ENCODE data around the gene C14orf132. TPM values are rescaled to one million over a fixed set of nuclear protein-coding genes. Genes with fewer than 3 reads are reported as not detected.

The C14orf132 gene
- total and polyA plus RNA-seq, 2 of the 4 experiments (the other 2 are of a cell fraction), result 6.3 to 13.5 TPM

GRCh38 chr14:96072076-96072475 lies 32.9 kb downstream of the C14orf132 start:
- H4K5ac ChIP-seq (ENCODE audit: low read depth, low read length), result no peak overlapping the region
- BruUV-seq (replicated peaks), result no TSS peak
- in situ Hi-C loops (cut with MboI; ENCODE audit: low sequenced_read_pairs) (no loop called here), dilution Hi-C loops (cut with HindIII; ENCODE audit: low sequenced_read_pairs, unreplicated experiment) (no loop called here), intact Hi-C loops (cut with micrococcal nuclease) (no loop called here)
- H3K4me2 ChIP-seq (ENCODE audit: low read depth, low read length), result no peak overlapping the region
- no peak overlapping the region for H3K4ac ChIP-seq (ENCODE audit: low read depth, low read length)
- H3K27me3 ChIP-seq (ENCODE audit: control insufficient read depth, insufficient read depth, low read length), result no peaks in the 10 kb centered on the region
- H3K9me3 ChIP-seq (ENCODE audit: control insufficient read depth, insufficient read depth, low read length), result no peaks in the 10 kb centered on the region
- no peak overlapping the region for H3K27ac ChIP-seq (ENCODE audit: insufficient read depth, low read length)
- no peaks in the 10 kb centered on the region for H3K4me1 ChIP-seq (ENCODE audit: control insufficient read depth, insufficient read depth, low read length)
- H3K56ac ChIP-seq (ENCODE audit: extremely low read depth, insufficient read depth, low read length), result no peak overlapping the region
- DNase-seq (no peak), ATAC-seq (ENCODE audit: low read depth) (no peak)
- H4K20me1 ChIP-seq (ENCODE audit: insufficient read depth, low read length), result peaks cover 28% of the 10 kb centered on the region
- H4K91ac ChIP-seq (ENCODE audit: insufficient read depth, low read depth, low read length), result no peak overlapping the region
- TF ChIP-seq SMC3 (IDR thresholded peaks at IDR 0.05; ENCODE audit: low read depth, low read length) (no peak), RAD21 (IDR thresholded peaks at IDR 0.05; ENCODE audit: low read length) (no peak), ELK1 (IDR thresholded peaks at IDR 0.05; ENCODE audit: borderline replicate concordance, low read depth, low read length) (no peak), MAZ (IDR thresholded peaks at IDR 0.05; ENCODE audit: borderline replicate concordance, low read depth, low read length) (no peak), RCOR1 (IDR thresholded peaks at IDR 0.05; ENCODE audit: insufficient replicate concordance, low read length) (no peak), NFE2L2 (IDR thresholded peaks at IDR 0.05; ENCODE audit: low read depth, low read length) (no peak), CEBPB (IDR thresholded peaks at IDR 0.05; ENCODE audit: low read depth, low read length) (no peak), CHD1 (IDR thresholded peaks at IDR 0.05; ENCODE audit: low read depth, low read length) (no peak), RFX5 (IDR thresholded peaks at IDR 0.05; ENCODE audit: low read depth, low read length) (no peak), FOS (IDR thresholded peaks at IDR 0.05; ENCODE audit: low read depth, low read length) (no peak), MXI1 (IDR thresholded peaks at IDR 0.05; ENCODE audit: borderline replicate concordance, low read depth, low read length) (no peak), POLR2A (IDR thresholded peaks at IDR 0.05; ENCODE audit: low read depth, low read length) (no peak), CTCF (conservative IDR thresholded peaks at IDR 0.05; ENCODE audit: low read depth, low read length) (no peak), MAFK (IDR thresholded peaks at IDR 0.05; ENCODE audit: low read depth, low read length) (no peak), BHLHE40 (IDR thresholded peaks at IDR 0.05; ENCODE audit: low read depth, low read length) (no peak), USF2 (IDR thresholded peaks at IDR 0.05; ENCODE audit: low read depth, low read length) (no peak)
- no peak overlapping the region for H2BK20ac ChIP-seq (ENCODE audit: low read depth, low read length)
- H2BK15ac ChIP-seq (ENCODE audit: low read depth, low read length), result no peak overlapping the region
- H2AK9ac ChIP-seq (replicated peaks; ENCODE audit: low read depth, low read length, poor library complexity), result no peak overlapping the region
- H3K9ac ChIP-seq (ENCODE audit: low read depth, low read length), result no peak overlapping the region
- 96% methylated on average over 3 of the region's 10 CpGs; no CpG with 5 or more reads in 1 of the 2 experiments for WGBS, 2 experiments (ENCODE audit: extremely low coverage in 2 of 2, insufficient read length in 1 of 2)
- peaks cover 20 to 26% of the 10 kb centered on the region in 2 experiments for H3K79me1 ChIP-seq (ENCODE audit: low read depth in 1 of 2, low read length in 2 of 2)
- no peak overlapping the region for H3K14ac ChIP-seq (replicated peaks; ENCODE audit: low read depth, low read length)
- no peak overlapping the region for H3K18ac ChIP-seq (ENCODE audit: low read depth, low read length)
- peaks cover 11% of the 10 kb centered on the region; the same call in 1 of the 2 replicates for H3K36me3 ChIP-seq (ENCODE audit: control insufficient read depth, insufficient read depth, low read length)
- no peak overlapping the region for H2BK120ac ChIP-seq (ENCODE audit: low read depth, low read length)
- CTCF ChIA-PET, result no interaction called here
- H2BK5ac ChIP-seq (ENCODE audit: low read depth, low read length, poor library complexity, severe bottlenecking), result no peak overlapping the region
- POLR2A ChIA-PET (ENCODE audit: unreplicated experiment), result no interaction called here
- H2AFZ ChIP-seq (replicated peaks; ENCODE audit: low read length, poor library complexity), result no peak overlapping the region
- H3K9me1 ChIP-seq (ENCODE audit: insufficient read depth, low read length), result peaks cover 5% of the 10 kb centered on the region; the same call in 1 of the 2 replicates
- H2AK5ac ChIP-seq (ENCODE audit: low read depth, low read length), result no peak overlapping the region
- no peak overlapping the region for H3K4me3 ChIP-seq (ENCODE audit: insufficient read depth, low read depth, low read length)
- no peak overlapping the region for H4K8ac ChIP-seq (ENCODE audit: low read depth in 2 of 2, low read length in 2 of 2)
- H3K23ac ChIP-seq (ENCODE audit: low read depth, low read length), result no peak overlapping the region
